Mesenchymal stem cell (in vitro differentiated cells and primary cell): Measurements from ENCODE around the gene FEM1B.

Source experiments
- DNase-seq: peaks from one replicate; pipeline ENCODE4 v3.0.0-alpha.2; 2013
- H2AFZ ChIP-seq: one replicate; pipeline ENCODE4 v1.6.1; 2013; ENCODE audit warnings: low read depth, mild to moderate bottlenecking, control low read depth, inconsistent platforms, low read length, moderate library complexity
- H2AK5ac ChIP-seq: 2 replicates; pipeline ENCODE4 v1.6.1; 2013; ENCODE audit warnings: low read length, moderate library complexity, mild to moderate bottlenecking, inconsistent platforms; ENCODE audit not compliant: severe bottlenecking
- H2BK120ac ChIP-seq: one replicate; pipeline ENCODE4 v1.6.1; 2013; ENCODE audit warnings: low read depth, mild to moderate bottlenecking, inconsistent platforms, low read length, moderate library complexity
- H2BK12ac ChIP-seq, 2 experiments: one replicate each; pipeline ENCODE4 v1.6.1; 2013; ENCODE audit warnings: inconsistent platforms in 2 of 2, low read length in 2 of 2, mild to moderate bottlenecking in 2 of 2, moderate library complexity in 2 of 2, control low read depth in 1 of 2
- H2BK15ac ChIP-seq: one replicate; pipeline ENCODE4 v1.6.1; 2013; ENCODE audit warnings: mild to moderate bottlenecking, low read depth, inconsistent platforms; ENCODE audit not compliant: poor library complexity, severe bottlenecking
- H2BK5ac ChIP-seq: 2 replicates; pipeline ENCODE4 v1.6.1; 2013; ENCODE audit warnings: low read depth, mild to moderate bottlenecking, low read length, control low read depth, inconsistent platforms; ENCODE audit not compliant: poor library complexity, severe bottlenecking
- H3K14ac ChIP-seq, 2 experiments: one replicate each; pipeline ENCODE4 v1.6.1; 2013; ENCODE audit warnings: inconsistent platforms in 2 of 2, low read length in 2 of 2, control low read depth in 1 of 2, mild to moderate bottlenecking in 1 of 2, moderate library complexity in 1 of 2
- H3K18ac ChIP-seq, 2 experiments: one replicate each; pipeline ENCODE4 v1.6.1; 2013; ENCODE audit warnings: inconsistent platforms in 2 of 2, low read length in 2 of 2, control low read depth in 1 of 2, low read depth in 1 of 2, mild to moderate bottlenecking in 1 of 2
- H3K23ac ChIP-seq, 2 experiments: one replicate each; pipeline ENCODE4 v1.6.1; 2013; ENCODE audit warnings: inconsistent platforms in 2 of 2, low read length in 2 of 2, mild to moderate bottlenecking in 2 of 2, moderate library complexity in 2 of 2, control low read depth in 1 of 2
- H3K27ac ChIP-seq: 2 replicates; pipeline ENCODE4 v1.5.1; 2013; ENCODE audit warnings: mild to moderate bottlenecking, moderate library complexity, low read length, control low read depth, inconsistent platforms; ENCODE audit not compliant: poor library complexity, severe bottlenecking
- H3K27me3 ChIP-seq, 2 experiments: 2 replicates each; pipeline versions ENCODE4 v1.6.1 to v1.7.0; 2013; ENCODE audit warnings: low read length in 2 of 2, mild to moderate bottlenecking in 2 of 2, moderate library complexity in 2 of 2, control low read depth in 1 of 2, inconsistent platforms in 1 of 2; ENCODE audit not compliant: control insufficient read depth in 1 of 2, insufficient read depth in 1 of 2
- H3K36me3 ChIP-seq, 2 experiments: 2 replicates each; pipeline versions ENCODE4 v1.6.1 to v1.7.0; 2013; ENCODE audit warnings: low read length in 2 of 2, control low read depth in 1 of 2, inconsistent platforms in 1 of 2, low read depth in 1 of 2, mild to moderate bottlenecking in 1 of 2; ENCODE audit not compliant: insufficient read depth in 2 of 2, control insufficient read depth in 1 of 2
- H3K4ac ChIP-seq, 2 experiments: one replicate each; pipeline ENCODE4 v1.6.1; 2013; ENCODE audit warnings: inconsistent platforms in 2 of 2, low read length in 2 of 2, mild to moderate bottlenecking in 2 of 2, moderate library complexity in 2 of 2, control low read depth in 1 of 2, low read depth in 1 of 2
- H3K4me1 ChIP-seq: 2 replicates; pipeline ENCODE4 v1.6.1; 2013; ENCODE audit warnings: low read depth, low read length, control low read depth; ENCODE audit not compliant: control insufficient read depth, insufficient read depth
- H3K4me2 ChIP-seq: 2 replicates; pipeline ENCODE4 v1.6.1; 2013; ENCODE audit warnings: low read length, mild to moderate bottlenecking, inconsistent platforms; ENCODE audit not compliant: poor library complexity, severe bottlenecking
- H3K4me3 ChIP-seq, 2 experiments: 2 replicates each; pipeline versions ENCODE4 v1.5.1 to v1.7.0; 2013; ENCODE audit warnings: low read length in 2 of 2, mild to moderate bottlenecking in 2 of 2, control low read depth in 1 of 2, low read depth in 1 of 2; ENCODE audit not compliant: insufficient read depth in 1 of 2
- H3K79me1 ChIP-seq: replicated peaks from 2 replicates; pipeline ENCODE4 v1.6.1; 2013; ENCODE audit warnings: mild to moderate bottlenecking, control low read depth, low read length, inconsistent platforms; ENCODE audit not compliant: poor library complexity, severe bottlenecking
- H3K9ac ChIP-seq: 2 replicates; pipeline ENCODE4 v1.7.0; 2013; ENCODE audit warnings: mild to moderate bottlenecking, low read length, moderate library complexity
- H3K9me3 ChIP-seq: 2 replicates; pipeline ENCODE4 v1.7.0; 2013; ENCODE audit warnings: mild to moderate bottlenecking, low read length; ENCODE audit not compliant: control insufficient read depth
- H4K8ac ChIP-seq: one replicate; pipeline ENCODE4 v1.6.1; 2013; ENCODE audit warnings: inconsistent platforms, mild to moderate bottlenecking, low read length, moderate library complexity
- H4K91ac ChIP-seq: one replicate; pipeline ENCODE4 v1.6.1; 2013; ENCODE audit warnings: mild to moderate bottlenecking, low read length, inconsistent platforms
- WGBS: methylation state at CpG from one replicate; pipeline ENCODE4 v1.1.7; 2013; ENCODE audit warnings: mixed read lengths; 5-methylcytosine and 5-hydroxymethylcytosine counted together

FEM1B gene

GRCh38 chr15:68285259-68285980 lies 7.9 kb downstream of the FEM1B start:
- no peak overlapping the region for H4K91ac ChIP-seq
- peaks cover 10 to 36% of the 10 kb centered on the region in 2 experiments for H3K36me3 ChIP-seq
- no peak overlapping the region for H3K4ac ChIP-seq
- no peaks in the 10 kb centered on the region for H3K27me3 ChIP-seq
- no peak overlapping the region for H2BK5ac ChIP-seq
- H3K27ac ChIP-seq, result no peak overlapping the region
- no peak overlapping the region for H3K9ac ChIP-seq
- H4K8ac ChIP-seq, result no peak overlapping the region
- no peak overlapping the region for H3K4me3 ChIP-seq
- H2BK12ac ChIP-seq, result no peak overlapping the region
- no peak overlapping the region for H3K23ac ChIP-seq
- H2BK120ac ChIP-seq, result no peak overlapping the region
- no peak overlapping the region for H3K18ac ChIP-seq
- H2AFZ ChIP-seq, result no peak overlapping the region
- peaks cover 9% of the 10 kb centered on the region for H3K4me1 ChIP-seq
- H3K14ac ChIP-seq, result no peak overlapping the region
- WGBS, result 94% methylated on average over 3 of the region's 5 CpGs
- H2BK15ac ChIP-seq, result no peak overlapping the region
- H3K9me3 ChIP-seq, result no peaks in the 10 kb centered on the region
- DNase-seq, result no peak
- H3K4me2 ChIP-seq, result no peak overlapping the region
- H2AK5ac ChIP-seq, result no peak overlapping the region
- no peaks in the 10 kb centered on the region for H3K79me1 ChIP-seq

DNA sequence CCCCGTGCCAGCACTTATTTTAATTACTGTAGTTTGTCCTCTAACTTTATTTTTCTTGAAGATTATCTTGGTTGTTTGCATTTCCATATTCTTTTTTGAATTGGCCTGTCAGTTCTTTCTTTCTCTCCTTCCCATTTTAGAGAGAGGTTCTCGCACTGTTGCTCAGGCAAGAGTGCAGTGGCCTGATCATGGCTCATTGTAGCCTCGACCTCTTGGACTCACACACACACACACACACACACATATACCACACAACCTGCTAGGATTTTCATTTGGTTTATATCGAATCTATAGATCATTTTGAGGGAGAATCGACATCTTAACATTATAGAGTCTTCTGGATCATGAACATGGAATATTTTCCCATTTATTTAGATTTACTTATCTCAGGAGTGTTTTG lies 8.7 kb downstream of the FEM1B start:
- Histone ChIP-seq H2BK15ac (no peak overlapping the region), H3K9ac (no peak overlapping the region), H2AK5ac (no peak overlapping the region), H4K91ac (no peak overlapping the region), H3K27ac (no peak overlapping the region), H2BK12ac (no peak overlapping the region), H2AFZ (no peak overlapping the region), H3K23ac (no peak overlapping the region), H3K27me3 (no peaks in the 10 kb centered on the region), H3K9me3 (no peaks in the 10 kb centered on the region), H2BK120ac (no peak overlapping the region), H3K18ac (no peak overlapping the region), H3K4me1 (peaks cover 9% of the 10 kb centered on the region), H3K14ac (no peak overlapping the region), H3K79me1 (no peaks in the 10 kb centered on the region), H2BK5ac (no peak overlapping the region), H3K4ac (no peak overlapping the region), H3K36me3 (peaks cover 14 to 45% of the 10 kb centered on the region in 2 experiments), H3K4me3 (no peak overlapping the region), H4K8ac (no peak overlapping the region), H3K4me2 (no peak overlapping the region)
- WGBS, result 90% methylated on average over 2 of the region's 5 CpGs
- DNase-seq, result no peak

- Histone ChIP-seq H3K4me1 (peaks cover 6% of the 10 kb centered on the region), H2BK120ac (no peak overlapping the region), H3K9ac (peak overlapping the region; percentile 11), H3K27ac (no peak overlapping the region), H3K36me3 (peaks cover 14 to 72% of the 10 kb centered on the region in 2 experiments), H4K8ac (no peak overlapping the region), H2AK5ac (no peak overlapping the region), H2BK15ac (no peak overlapping the region), H3K4me3 (no peak overlapping the region), H3K14ac (no peak overlapping the region), H3K18ac (no peak overlapping the region), H2BK12ac (no peak overlapping the region), H3K4ac (no peak overlapping the region), H3K4me2 (no peak overlapping the region), H3K27me3 (no peaks in the 10 kb centered on the region), H3K9me3 (no peaks in the 10 kb centered on the region), H3K23ac (no peak overlapping the region), H2BK5ac (no peak overlapping the region), H3K79me1 (peaks cover 1% of the 10 kb centered on the region), H2AFZ (no peak overlapping the region), H4K91ac (no peak overlapping the region)
- no peak for DNase-seq
- 88% methylated on average over 1 of the region's 2 CpGs for WGBS
These were observed 11.5 kb downstream of the FEM1B start for GRCh38 chr15:68289057-68289456.

GRCh38 chr15:68289621-68290352 lies 12.2 kb downstream of the FEM1B start:
- H3K79me1 ChIP-seq, result peaks cover 1% of the 10 kb centered on the region
- H3K4me2 ChIP-seq, result no peak overlapping the region
- H3K4me3 ChIP-seq, result no peak overlapping the region
- H2AFZ ChIP-seq, result no peak overlapping the region
- no peak overlapping the region for H2AK5ac ChIP-seq
- no peak overlapping the region for H2BK120ac ChIP-seq
- no peak overlapping the region for H2BK15ac ChIP-seq
- WGBS, result 97% methylated on average over 14 of the region's 14 CpGs
- H3K27ac ChIP-seq, result no peak overlapping the region
- H3K27me3 ChIP-seq, result no peaks in the 10 kb centered on the region
- H4K91ac ChIP-seq, result no peak overlapping the region
- H3K14ac ChIP-seq, result no peak overlapping the region
- H3K4ac ChIP-seq, result no peak overlapping the region
- no peaks in the 10 kb centered on the region for H3K9me3 ChIP-seq
- H3K4me1 ChIP-seq, result peaks cover 6% of the 10 kb centered on the region
- DNase-seq, result no peak
- H2BK12ac ChIP-seq, result peak overlapping the region in 1 of 2 experiments; percentile 38
- H2BK5ac ChIP-seq, result no peak overlapping the region
- no peak overlapping the region for H3K18ac ChIP-seq
- peak overlapping the region in 1 of 2 experiments; percentile 46 for H3K23ac ChIP-seq
- H4K8ac ChIP-seq, result no peak overlapping the region
- H3K9ac ChIP-seq, result no peak overlapping the region
- H3K36me3 ChIP-seq, result peaks cover 11 to 69% of the 10 kb centered on the region in 2 experiments
